Endodermal cell (in vitro differentiated cells): ENCODE results near the gene HCFC1. TPM values are rescaled to one million over a fixed set of nuclear protein-coding genes. Genes with fewer than 3 reads are reported as not detected.

Experiments
- DNase-seq: peaks from one replicate; pipeline ENCODE4 v3.0.0-alpha.2; 2017
- H3K27ac ChIP-seq: 2 replicates; pipeline ENCODE4 v1.5.1; 2013; ENCODE audit warnings: mild to moderate bottlenecking, low read depth, low read length, moderate library complexity
- H3K27me3 ChIP-seq: 2 replicates; pipeline ENCODE4 v1.6.1; 2013; ENCODE audit warnings: mild to moderate bottlenecking, low read length, moderate library complexity; ENCODE audit not compliant: insufficient read depth, control insufficient read depth, poor library complexity, severe bottlenecking
- H3K36me3 ChIP-seq: 2 replicates; pipeline ENCODE4 v1.7.0; 2013; ENCODE audit warnings: mild to moderate bottlenecking, low read length, moderate library complexity; ENCODE audit not compliant: control insufficient read depth, insufficient read depth
- H3K4me1 ChIP-seq: one replicate; pipeline ENCODE4 v1.7.0; 2013; ENCODE audit warnings: low read length; ENCODE audit not compliant: control insufficient read depth, insufficient read depth
- H3K4me3 ChIP-seq: 2 replicates; pipeline ENCODE4 v1.5.1; 2013; ENCODE audit warnings: mild to moderate bottlenecking, low read length, moderate library complexity
- H3K9ac ChIP-seq: 2 replicates; pipeline ENCODE4 v1.6.1; 2013; ENCODE audit warnings: mild to moderate bottlenecking, low read length, moderate library complexity; ENCODE audit not compliant: poor library complexity, severe bottlenecking; ENCODE audit errors: extremely low read depth
- H3K9me3 ChIP-seq: 2 replicates; pipeline ENCODE4 v1.6.1; 2013; ENCODE audit warnings: mild to moderate bottlenecking, low read length, moderate library complexity; ENCODE audit not compliant: control insufficient read depth
- H3K27ac Mint-ChIP-seq: 2 replicates; pipeline ENCODE4 v1.8.0; 2020; ENCODE audit warnings: mixed read lengths
- H3K27me3 Mint-ChIP-seq: 2 replicates; pipeline ENCODE4 v1.8.0; 2021; ENCODE audit warnings: mild to moderate bottlenecking, mixed read lengths; ENCODE audit not compliant: insufficient read depth
- H3K36me3 Mint-ChIP-seq: 2 replicates; pipeline ENCODE4 v1.8.0; 2020; ENCODE audit warnings: low read depth, mixed read lengths
- H3K4me1 Mint-ChIP-seq: 2 replicates; pipeline ENCODE4 v1.8.0; 2020; ENCODE audit warnings: mixed read lengths
- H3K4me3 Mint-ChIP-seq: 2 replicates; pipeline ENCODE4 v1.8.0; 2020; ENCODE audit warnings: mild to moderate bottlenecking, moderate library complexity, mixed read lengths
- H3K9me3 Mint-ChIP-seq: 2 replicates; pipeline ENCODE4 v1.8.0; 2020; ENCODE audit warnings: mild to moderate bottlenecking, mixed read lengths
- WGBS, 2 experiments: methylation state at CpG; one replicate each; pipeline versions ENCODE4 v1.1.5 to v1.1.7; 2013; ENCODE audit warnings: missing lambda C conversion rate in 2 of 2, mixed read lengths in 1 of 2; ENCODE audit not compliant: insufficient coverage in 1 of 2, insufficient read length in 1 of 2; 5-methylcytosine and 5-hydroxymethylcytosine counted together
- total RNA-seq, 2 donors: library from RNA; stranded (reverse); fragmentation: NEBNext Ultra II Directional in 1 of 2; extraction: Animal tissue kit (Norgen Biotek cat#: 25700) in 1 of 2; gene quantifications; 2 replicates in 1 of 2; 3 replicates in 1 of 2; pipeline ENCODE4 v1.2.1, GENCODE V29; 2021
- TF ChIP-seq, protein P1 (sequence below): fragments of 200-600 bp; sonication (generic); conservative IDR thresholded peaks from 2 replicates; pipeline ENCODE4 v1.5.0; 2021; ENCODE audit warnings: antibody characterized with exemption, mild to moderate bottlenecking

The HCFC1 gene
- total RNA-seq, 2 donors from 2014 or later, result 93.4 to 112 TPM

DNA sequence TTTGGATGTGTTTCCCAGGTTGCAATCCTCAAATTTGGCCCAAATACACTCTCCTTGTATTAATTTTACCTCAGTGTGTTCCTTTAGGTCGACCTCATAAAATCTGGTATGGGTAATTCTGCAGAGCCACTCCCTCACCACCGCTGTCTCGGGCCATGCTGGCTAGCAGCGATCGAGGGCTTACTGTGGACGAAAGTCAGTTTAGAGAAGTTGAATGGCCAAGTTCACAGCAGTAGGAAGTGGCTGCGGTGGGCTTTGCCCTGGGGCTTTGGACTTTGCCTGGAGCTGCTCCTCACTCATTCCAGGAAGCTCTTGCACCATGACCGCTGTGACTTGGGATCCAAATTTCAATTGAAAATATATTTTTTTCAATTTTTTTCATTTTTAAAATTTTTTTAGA lies 20.6 kb upstream of the HCFC1 start:
- H3K4me1 Mint-ChIP-seq, result no peaks in the 10 kb centered on the region
- Histone ChIP-seq H3K36me3 (no peaks in the 10 kb centered on the region), H3K27ac (no peak overlapping the region), H3K9me3 (no peaks in the 10 kb centered on the region), H3K27me3 (no peaks in the 10 kb centered on the region), H3K4me3 (no peak overlapping the region), H3K9ac (no peak overlapping the region), H3K4me1 (no peaks in the 10 kb centered on the region)
- no peaks in the 10 kb centered on the region for H3K36me3 Mint-ChIP-seq
- TF ChIP-seq, protein P1, sequence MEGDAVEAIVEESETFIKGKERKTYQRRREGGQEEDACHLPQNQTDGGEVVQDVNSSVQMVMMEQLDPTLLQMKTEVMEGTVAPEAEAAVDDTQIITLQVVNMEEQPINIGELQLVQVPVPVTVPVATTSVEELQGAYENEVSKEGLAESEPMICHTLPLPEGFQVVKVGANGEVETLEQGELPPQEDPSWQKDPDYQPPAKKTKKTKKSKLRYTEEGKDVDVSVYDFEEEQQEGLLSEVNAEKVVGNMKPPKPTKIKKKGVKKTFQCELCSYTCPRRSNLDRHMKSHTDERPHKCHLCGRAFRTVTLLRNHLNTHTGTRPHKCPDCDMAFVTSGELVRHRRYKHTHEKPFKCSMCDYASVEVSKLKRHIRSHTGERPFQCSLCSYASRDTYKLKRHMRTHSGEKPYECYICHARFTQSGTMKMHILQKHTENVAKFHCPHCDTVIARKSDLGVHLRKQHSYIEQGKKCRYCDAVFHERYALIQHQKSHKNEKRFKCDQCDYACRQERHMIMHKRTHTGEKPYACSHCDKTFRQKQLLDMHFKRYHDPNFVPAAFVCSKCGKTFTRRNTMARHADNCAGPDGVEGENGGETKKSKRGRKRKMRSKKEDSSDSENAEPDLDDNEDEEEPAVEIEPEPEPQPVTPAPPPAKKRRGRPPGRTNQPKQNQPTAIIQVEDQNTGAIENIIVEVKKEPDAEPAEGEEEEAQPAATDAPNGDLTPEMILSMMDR, result no peak
- 96 to 100% methylated on average over 1 to 7 of the region's 8 CpGs for WGBS, 2 experiments
- H3K27me3 Mint-ChIP-seq, result no peaks in the 10 kb centered on the region
- no peak for DNase-seq
- H3K9me3 Mint-ChIP-seq, result peaks cover 64% of the 10 kb centered on the region
- H3K27ac Mint-ChIP-seq, result no peak overlapping the region
- H3K4me3 Mint-ChIP-seq, result no peak overlapping the region

DNA sequence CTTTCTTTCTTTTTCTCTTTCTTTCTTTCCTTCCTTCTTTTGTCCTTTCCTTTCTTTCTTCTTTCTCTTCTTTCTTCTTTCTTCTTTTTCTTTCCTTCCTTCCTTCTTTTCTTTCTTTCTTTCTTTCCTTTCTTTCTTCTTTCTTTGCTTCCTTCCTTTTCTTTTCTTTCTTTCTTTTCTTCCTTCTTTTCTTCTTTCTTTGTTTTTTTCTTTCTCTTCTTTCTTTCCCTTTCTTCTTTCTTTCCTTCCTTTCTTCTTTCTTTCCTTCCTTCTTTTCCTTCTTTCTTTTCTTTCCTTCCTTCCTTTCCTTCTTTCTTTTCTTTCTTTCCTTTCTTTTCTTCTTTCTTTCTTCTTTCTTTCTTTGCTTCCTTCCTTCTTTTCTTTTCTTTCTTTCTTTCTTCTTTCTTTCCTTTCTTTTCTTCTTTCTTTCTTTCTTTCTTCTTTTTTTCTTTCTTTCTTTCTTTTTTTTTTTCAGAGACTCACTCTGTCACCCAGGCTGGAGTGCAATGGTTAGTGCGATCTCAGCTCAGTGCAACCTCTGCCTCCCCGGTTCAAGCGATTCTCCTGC lies 19.5 kb upstream of the HCFC1 start:
- Histone ChIP-seq H3K27me3 (no peaks in the 10 kb centered on the region), H3K36me3 (no peaks in the 10 kb centered on the region), H3K9me3 (no peaks in the 10 kb centered on the region), H3K4me3 (no peak overlapping the region), H3K4me1 (no peaks in the 10 kb centered on the region), H3K9ac (no peak overlapping the region), H3K27ac (no peak overlapping the region)
- H3K4me1 Mint-ChIP-seq, result no peaks in the 10 kb centered on the region
- no peaks in the 10 kb centered on the region for H3K27me3 Mint-ChIP-seq
- H3K36me3 Mint-ChIP-seq, result no peaks in the 10 kb centered on the region
- no peak overlapping the region for H3K27ac Mint-ChIP-seq
- DNase-seq, result no peak
- peaks cover 62% of the 10 kb centered on the region for H3K9me3 Mint-ChIP-seq
- TF ChIP-seq, protein P1, result no peak
- 100% methylated on average over 2 of the region's 3 CpGs; no CpG with 5 or more reads in 1 of the 2 experiments for WGBS, 2 experiments
- H3K4me3 Mint-ChIP-seq, result no peak overlapping the region

DNA sequence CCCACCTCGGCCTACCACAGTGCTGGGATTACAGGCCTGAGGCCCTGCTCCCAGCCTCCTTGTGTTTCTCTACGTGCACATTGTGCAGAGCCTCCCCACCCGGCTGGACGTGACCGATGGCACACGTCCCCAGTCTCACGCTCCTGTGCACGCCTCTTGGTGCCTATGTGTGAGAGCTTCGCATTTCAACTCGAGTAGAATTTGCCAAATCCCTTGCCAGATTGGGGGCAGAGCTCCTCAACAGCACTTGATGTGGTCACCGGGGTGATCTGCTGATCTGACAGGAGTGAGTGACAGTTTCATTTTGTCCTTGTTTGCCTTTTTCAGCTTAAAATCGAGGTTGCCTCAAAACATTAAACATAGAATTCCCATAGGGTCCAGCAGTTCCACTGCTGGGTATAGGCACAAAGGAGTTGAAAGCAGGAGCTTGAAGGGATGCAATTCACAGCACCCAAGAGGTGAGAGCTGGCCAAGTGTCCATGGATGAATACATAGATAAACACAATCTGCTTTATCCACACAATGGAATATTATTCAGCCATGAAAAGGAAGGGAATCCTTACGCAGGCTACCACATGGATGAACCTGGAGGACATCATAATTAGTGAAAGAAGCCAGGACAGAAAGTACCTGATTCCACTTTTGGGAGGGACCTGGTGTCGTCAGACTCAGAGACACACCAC lies 18.5 kb upstream of the HCFC1 start:
- TF ChIP-seq, protein P1, result no peak
- Mint-ChIP-seq H3K27me3 (no peaks in the 10 kb centered on the region), H3K4me1 (no peaks in the 10 kb centered on the region), H3K9me3 (peaks cover 59% of the 10 kb centered on the region), H3K27ac (no peak overlapping the region), H3K36me3 (no peaks in the 10 kb centered on the region), H3K4me3 (no peak overlapping the region)
- no peaks in the 10 kb centered on the region for H3K36me3 ChIP-seq
- DNase-seq, result no peak
- WGBS, 2 experiments, result 90 to 93% methylated on average over 9 to 14 of the region's 14 CpGs
- H3K9me3 ChIP-seq, result no peaks in the 10 kb centered on the region
- no peak overlapping the region for H3K4me3 ChIP-seq
- no peak overlapping the region for H3K27ac ChIP-seq
- H3K27me3 ChIP-seq, result no peaks in the 10 kb centered on the region
- H3K4me1 ChIP-seq, result no peaks in the 10 kb centered on the region
- no peak overlapping the region for H3K9ac ChIP-seq
